ENCODE results near the gene IQUB.
A peak's percentile ranks its signal among the peaks of the same experiment; 100 is the strongest.
"Not testable (repeated sequence)": the region's sequence is repeated elsewhere in the genome, so short reads cannot be mapped to it uniquely, and the experiment has no call there.

The IQUB gene

GRCh38 chr7:123534383-123535260, at the start of gene IQUB:
Gene IQUB, minus strand, starts transcription at chr7:123534595. Its CDS starts 22,255 bp downstream, at chr7:123512340.
- DNase-seq (ENCODE audit: low read depth in 2 of 2), result peak; percentile 93 to 94

GRCh38 chr7:123583821-123584220, 49.4 kb upstream of the IQUB start:
- DNase-seq (ENCODE audit: low read depth in 2 of 2), result no peak

- no peak for DNase-seq (ENCODE audit: low read depth in 2 of 2)
Measured at GRCh38 chr7:123581162-123581459, 46.7 kb upstream of the IQUB start.

- DNase-seq (ENCODE audit: low read depth in 2 of 2), result no peak
Measured at GRCh38 chr7:123580406-123581161, 46.2 kb upstream of the IQUB start.

- no peak for DNase-seq (ENCODE audit: low read depth in 2 of 2)
Measured at GRCh38 chr7:123579416-123579815, 45.0 kb upstream of the IQUB start.

GRCh38 chr7:123573896-123574467, 39.6 kb upstream of the IQUB start:
- DNase-seq (ENCODE audit: low read depth in 2 of 2), result no peak

GRCh38 chr7:123573341-123573740, 38.9 kb upstream of the IQUB start:
- DNase-seq (ENCODE audit: low read depth in 2 of 2), result no peak

GRCh38 chr7:123571684-123572083, 37.3 kb upstream of the IQUB start:
- DNase-seq (ENCODE audit: low read depth in 2 of 2), result no peak

- DNase-seq (ENCODE audit: low read depth in 2 of 2), result no peak
Measured at GRCh38 chr7:123571187-123571586, 36.8 kb upstream of the IQUB start.

- no peak for DNase-seq (ENCODE audit: low read depth in 2 of 2)
Measured at GRCh38 chr7:123570390-123571182, 36.2 kb upstream of the IQUB start.

GRCh38 chr7:123569352-123570010, 35.1 kb upstream of the IQUB start:
- DNase-seq (ENCODE audit: low read depth in 2 of 2), result no peak

- DNase-seq (ENCODE audit: low read depth in 2 of 2), result no peak
Measured at GRCh38 chr7:123562121-123562520, 27.7 kb upstream of the IQUB start.

GRCh38 chr7:123558289-123558874, 24.0 kb upstream of the IQUB start:
- no peak for DNase-seq (ENCODE audit: low read depth in 2 of 2)

GRCh38 chr7:123557398-123558288, 23.2 kb upstream of the IQUB start, which contains the start of gene NDUFA5:
Gene NDUFA5, minus strand, starts transcription at chr7:123557818. Its CDS starts 23 bp downstream, at chr7:123557795.
- DNase-seq (ENCODE audit: low read depth in 2 of 2), result peak; percentile 98

GRCh38 chr7:123557016-123557397, 22.6 kb upstream of the IQUB start:
- no peak for DNase-seq (ENCODE audit: low read depth in 2 of 2)

GRCh38 chr7:123555484-123555883, 21.1 kb upstream of the IQUB start:
- DNase-seq (ENCODE audit: low read depth in 2 of 2), result no peak

- no peak for DNase-seq (ENCODE audit: low read depth in 2 of 2)
Measured at GRCh38 chr7:123553159-123553558, 18.8 kb upstream of the IQUB start.

- no peak for DNase-seq (ENCODE audit: low read depth in 2 of 2)
Measured at GRCh38 chr7:123552641-123553040, 18.2 kb upstream of the IQUB start.

GRCh38 chr7:123552134-123552533, 17.7 kb upstream of the IQUB start:
- DNase-seq (ENCODE audit: low read depth in 2 of 2), result not testable (repeated sequence)

- DNase-seq (ENCODE audit: low read depth in 2 of 2), result no peak
Measured at GRCh38 chr7:123548406-123548805, 14.0 kb upstream of the IQUB start.
